K562 (cell line): ENCODE measurements around the gene HRAS. TPM values are rescaled to one million over a fixed set of nuclear protein-coding genes. Genes with fewer than 3 reads are reported as not detected.

Experiments used
- ATAC-seq: fragments of 200-7000 bp; cut with Tn5 transposase; 3 replicates; pipeline ENCODE4 v1.9.1; 2020; ENCODE audit warnings: moderate library complexity
- BruUV-seq: library from RNA; stranded (reverse); fragments of 400-500 nt; replicated peaks from 2 replicates; lab custom pipeline; 2021; lab: Mats Ljungman, UMichigan
- CTCF ChIA-PET: fragments of 300-600 bp; formaldehyde crosslinking; extraction: SDS; loops from one replicate; lab custom pipeline; 2021; ENCODE audit warnings: low intra/inter-chr PET ratio; lab: Yijun Ruan, JAX
- POLR2A ChIA-PET: fragments of 300-600, 350-650 bp; sonication (Branson Sonifier 250); formaldehyde crosslinking; extraction: SDS; loops from one replicate; lab custom pipeline; 2021; ENCODE audit warnings: antibody characterized with exemption, inconsistent platforms; lab: Yijun Ruan, JAX
- DNase-seq, 4 experiments: peaks; one replicate each; pipeline versions ENCODE4 v3.0.0 to v3.0.0-alpha.2; 2011 to 2018; ENCODE audit warnings: low spot score in 3 of 4, mixed read lengths in 3 of 4; ENCODE audit errors: extremely low read depth in 1 of 4
- FAIRE-seq: peaks from 2 replicates; lab custom pipeline; 2011; peaks lifted over from hg19 to GRCh38; lab: Jason Lieb, UNC
- H2AFZ ChIP-seq: 2 replicates; pipeline ENCODE4 v1.6.0; 2011; ENCODE audit warnings: low read depth, low read length, control low read depth, inconsistent platforms
- H3K27ac ChIP-seq: fragments of 200-600 bp; 3 replicates; pipeline ENCODE4 v1.8.0; 2011; ENCODE audit warnings: low read depth, mild to moderate bottlenecking, control low read depth, inconsistent platforms, low read length, moderate library complexity, mixed read lengths; ENCODE audit errors: extremely low read depth
- H3K27me3 ChIP-seq, 2 experiments: fragments of 300-600 bp in 1 of 2; 2 replicates in 1 of 2; 3 replicates in 1 of 2; pipeline versions ENCODE4 v1.6.0 to v1.8.0; 2011; ENCODE audit warnings: inconsistent platforms in 2 of 2, low read length in 2 of 2, mild to moderate bottlenecking in 1 of 2, mixed read lengths in 1 of 2, moderate library complexity in 1 of 2; ENCODE audit not compliant: control insufficient read depth in 2 of 2, insufficient read depth in 2 of 2
- H3K36me3 ChIP-seq: fragments of 300-600 bp; 3 replicates; pipeline ENCODE4 v1.8.0; 2011; ENCODE audit warnings: mild to moderate bottlenecking, low read length, inconsistent platforms; ENCODE audit not compliant: control insufficient read depth, insufficient read depth
- H3K4me1 ChIP-seq, 2 experiments: fragments of 200-600 bp in 1 of 2; replicated peaks in 1 of 2; 2 replicates in 1 of 2; 3 replicates in 1 of 2; pipeline versions ENCODE4 v1.5.1 to v1.8.0; 2011; ENCODE audit warnings: inconsistent platforms in 2 of 2, low read length in 2 of 2, mild to moderate bottlenecking in 1 of 2, mixed read lengths in 1 of 2, moderate library complexity in 1 of 2; ENCODE audit not compliant: control insufficient read depth in 2 of 2, insufficient read depth in 2 of 2
- H3K4me2 ChIP-seq: 2 replicates; pipeline ENCODE4 v1.6.1; 2011; ENCODE audit warnings: low read length, control low read depth, inconsistent platforms, mixed read lengths; ENCODE audit not compliant: insufficient read depth
- H3K4me3 ChIP-seq: fragments of 200-600 bp; sonication (generic), shearing (Covaris generic); 2 replicates; pipeline ENCODE4 v1.5.1; 2016; ENCODE audit warnings: control low read depth, inconsistent platforms
- H3K79me2 ChIP-seq: fragments of 200-600 bp; 3 replicates; pipeline ENCODE4 v1.8.0; 2011; ENCODE audit warnings: low read length, inconsistent platforms; ENCODE audit not compliant: control insufficient read depth, insufficient read depth
- H3K9ac ChIP-seq, 2 experiments: 2 replicates each; pipeline versions ENCODE4 v1.6.0 to v1.6.1; 2011; ENCODE audit warnings: low read depth in 2 of 2, low read length in 2 of 2, control low read depth in 1 of 2, inconsistent platforms in 1 of 2, mild to moderate bottlenecking in 1 of 2, mixed read lengths in 1 of 2; ENCODE audit not compliant: insufficient read depth in 1 of 2
- H3K9me1 ChIP-seq: one replicate; pipeline ENCODE4 v1.6.0; 2011; ENCODE audit warnings: inconsistent platforms, mild to moderate bottlenecking, low read length, moderate library complexity; ENCODE audit not compliant: control insufficient read depth, insufficient read depth
- H3K9me3 ChIP-seq: replicated peaks from 2 replicates; pipeline ENCODE4 v1.5.1; 2011; ENCODE audit warnings: low read depth, low read length, inconsistent platforms; ENCODE audit not compliant: control insufficient read depth, insufficient read depth
- H4K20me1 ChIP-seq: replicated peaks from 2 replicates; pipeline ENCODE4 v1.6.1; 2011; ENCODE audit warnings: low read length, inconsistent platforms, mixed read lengths; ENCODE audit not compliant: control insufficient read depth, insufficient read depth
- NCOA2 ChIP-seq, 2 experiments: fragments of 450-650 bp; IDR thresholded peaks; 2 replicates each; pipeline ENCODE4 v1.6.1; 2018; ENCODE audit warnings: mild to moderate bottlenecking in 2 of 2, moderate library complexity in 1 of 2; ENCODE audit not compliant: partially characterized antibody in 2 of 2
- SMC3 ChIP-seq: conservative IDR thresholded peaks from 2 replicates; pipeline ENCODE4 v1.6.1; 2011; ENCODE audit warnings: low read depth, low read length, improper control_type of control experiment; ENCODE audit not compliant: insufficient read depth
- STAT6 ChIP-seq: sonication (generic); formaldehyde crosslinking; IDR thresholded peaks from 2 replicates; pipeline ENCODE4 v1.8.1; 2023; ENCODE audit warnings: mild to moderate bottlenecking, missing genetic modification reagents
- TCFL5 ChIP-seq: fragments of 250-450 bp; sonication (Bioruptor Pico); conservative IDR thresholded peaks from 2 replicates; pipeline ENCODE4 v1.6.1; 2021; ENCODE audit warnings: mild to moderate bottlenecking, moderate library complexity, matching md5 sums
- ZBTB33 ChIP-seq: sonication (generic); formaldehyde crosslinking; IDR thresholded peaks from 2 replicates; pipeline ENCODE4 v1.8.1; 2023; ENCODE audit warnings: mild to moderate bottlenecking, missing genetic modification reagents
- ZNF766 ChIP-seq: fragments of 200-800 bp; sonication (Bioruptor generic); conservative IDR thresholded peaks from 2 replicates; pipeline ENCODE4 v1.6.1; 2016; ENCODE audit warnings: missing genetic modification characterization, missing compliant biosample characterization
- WGBS: fragments of 100-300 bp; shearing (Covaris generic); methylation state at CpG from one replicate; pipeline ENCODE4 v1.1.6; 2016; ENCODE audit warnings: low coverage, mixed read lengths; ENCODE audit not compliant: insufficient coverage; ENCODE audit errors: missing lambda C conversion rate; 5-methylcytosine and 5-hydroxymethylcytosine counted together
- in situ Hi-C: fragments of 300-500 bp; cut with MboI; formaldehyde crosslinking; loops from 4 replicates; pipeline ENCODE4 v1.15.0; 2018; ENCODE audit warnings: inconsistent platforms, mixed read lengths
- intact Hi-C: fragments of 100-400 bp; cut with micrococcal nuclease; formaldehyde crosslinking; loops from 2 replicates; pipeline ENCODE4 v1.14.2; 2022
- polyA plus RNA-seq, 8 experiments: library from polyadenylated mRNA; depleted of rRNA in 4 of 8; stranded (reverse) in 5 of 8; unstranded in 3 of 8; fragments of >200 nt; fragmentation: Nextera tagmentation in 2 of 8; fragmentation: Illumina TruSeq in 1 of 8; extraction: Ambion mirVana in 2 of 8; extraction: Trizol in 1 of 8; gene quantifications; 2 replicates each; pipeline versions ENCODE4 v1.2.1 to v1.2.3, GENCODE V29; 2011 to 2014; ENCODE audit warnings: inconsistent platforms in 1 of 8, missing spikeins in 1 of 8
- total RNA-seq, 7 experiments: library from RNA; depleted of rRNA in 6 of 7; stranded (reverse); fragments of >200 nt in 6 of 7; fragmentation: Illumina TruSeq in 2 of 7; extraction: Trizol in 2 of 7; gene quantifications; 2 replicates each; pipeline versions ENCODE4 v1.2.1 to v1.2.3, GENCODE V29; 2011 to 2021; ENCODE audit warnings: low replicate concordance in 1 of 7

Gene HRAS
- total and polyA plus RNA-seq, 9 of the 15 experiments (the other 6 are each of a cell fraction or from before 2014, with no cell fraction given) = 2.8 to 73.5 (median 29.6) TPM

- no peak for TF ChIP-seq STAT6
- TF ChIP-seq NCOA2 (IDR thresholded peaks at IDR 0.05; ENCODE audit: partially characterized antibody in 2 of 2) = no peak
- TF ChIP-seq SMC3 = no peak
- TF ChIP-seq TCFL5 (CRISPR knock-in tag) = no peak
Measured at GRCh38 chr11:544817-545166, 9.4 kb upstream of the HRAS start (continued).

GRCh38 chr11:541433-541885 is 6.1 kb upstream of the HRAS start:
- no peak for FAIRE-seq
- Histone ChIP-seq H4K20me1 (no peaks in the 10 kb centered on the region), H3K9me1 (peaks cover 3% of the 10 kb centered on the region), H3K36me3 (no peaks in the 10 kb centered on the region), H3K9me3 (no peaks in the 10 kb centered on the region), H3K79me2 (no peaks in the 10 kb centered on the region; the same call in 2 of the 3 replicates), H3K4me1 (peaks cover 16 to 61% of the 10 kb centered on the region in 2 experiments)
- 68% methylated on average over 10 of the region's 20 CpGs for WGBS
- ChIA-PET CTCF (no interaction called here), POLR2A (interaction anchor here (1.4 to 2.1 kb wide), 3 partner anchors 9 to 32 kb away, joined by 3 to 8 read pairs (median 4); no protein-coding TSS in a partner anchor)
- ATAC-seq = no peak
- TF ChIP-seq ZNF766 (CRISPR knock-in tag) (no peak), ZBTB33 (peak; percentile 78)
- TF ChIP-seq, all 486 proteins: peak for 1
- Histone ChIP-seq H3K4me2 (no peak overlapping the region), H2AFZ (no peak overlapping the region), H3K4me3 (no peak overlapping the region), H3K27me3 (no peaks in the 10 kb centered on the region), H3K27ac (no peak overlapping the region), H3K9ac (no peak overlapping the region; a peak in 2 of 4 replicates)
- DNase-seq = no peak
- intact Hi-C loops = no loop called here
- no TSS peak for BruUV-seq
- in situ Hi-C loops = no loop called here
